ENCODE measurements around the gene SZRD1. TPM values are rescaled to one million over a fixed set of nuclear protein-coding genes. Genes with fewer than 3 reads are reported as not detected.

SZRD1 gene
- total RNA-seq, 1 experiment from 2014 or later, result 114 TPM

- BruUV-seq (replicated peaks), result no TSS peak
- TF ChIP-seq EZH2 (IDR thresholded peaks at IDR 0.05; ENCODE audit: low read depth), result no peak
- no peak for TF ChIP-seq CTCF (conservative IDR thresholded peaks at IDR 0.05)
- CTCF ChIA-PET, result no interaction called here
- Histone ChIP-seq H3K79me2 (ENCODE audit: low read depth) (no peaks in the 10 kb centered on the region), H3K4me3 (no peak overlapping the region), H3K27ac (no peak overlapping the region), H3K27me3 (ENCODE audit: insufficient read depth, low read depth) (no peaks in the 10 kb centered on the region), H4K20me1 (ENCODE audit: insufficient read depth) (no peaks in the 10 kb centered on the region), H3K4me1 (replicated peaks; ENCODE audit: insufficient read depth) (no peaks in the 10 kb centered on the region), H3K4me2 (no peak overlapping the region), H3K9me2 (ENCODE audit: insufficient read depth) (no peaks in the 10 kb centered on the region), H3K36me3 (ENCODE audit: low read depth) (no peaks in the 10 kb centered on the region), H3K9me3 (ENCODE audit: insufficient read depth, low read depth) (no peaks in the 10 kb centered on the region), H2AFZ (no peak overlapping the region), H3F3A (ENCODE audit: insufficient read depth, low read depth) (no peaks in the 10 kb centered on the region)
- no peak for DNase-seq
- POLR2A ChIA-PET (ENCODE audit: unreplicated experiment), result no interaction called here
- intact Hi-C loops (cut with micrococcal nuclease; ENCODE audit: unreplicated experiment), result no loop called here
These were observed 53.5 kb downstream of the SZRD1 start for GRCh38 chr1:16420424-16421118.

- H3K4me1 ChIP-seq (replicated peaks; ENCODE audit: insufficient read depth), result no peaks in the 10 kb centered on the region
- no peaks in the 10 kb centered on the region for H3K9me3 ChIP-seq (ENCODE audit: insufficient read depth, low read depth)
- no peaks in the 10 kb centered on the region for H3K79me2 ChIP-seq (ENCODE audit: low read depth)
- CTCF ChIA-PET, result no interaction called here
- no peak overlapping the region for H3K27ac ChIP-seq
- no peak overlapping the region for H3K4me3 ChIP-seq
- H3K9me2 ChIP-seq (ENCODE audit: insufficient read depth), result no peaks in the 10 kb centered on the region
- TF ChIP-seq EZH2 (IDR thresholded peaks at IDR 0.05; ENCODE audit: low read depth) (no peak), CTCF (conservative IDR thresholded peaks at IDR 0.05) (no peak)
- intact Hi-C loops (cut with micrococcal nuclease; ENCODE audit: unreplicated experiment), result no loop called here
- no peaks in the 10 kb centered on the region for H3K36me3 ChIP-seq (ENCODE audit: low read depth)
- H3K27me3 ChIP-seq (ENCODE audit: insufficient read depth, low read depth), result no peaks in the 10 kb centered on the region
- no peaks in the 10 kb centered on the region for H3F3A ChIP-seq (ENCODE audit: insufficient read depth, low read depth)
- BruUV-seq (replicated peaks), result no TSS peak
- H2AFZ ChIP-seq, result no peak overlapping the region
- no peaks in the 10 kb centered on the region for H4K20me1 ChIP-seq (ENCODE audit: insufficient read depth)
- DNase-seq, result no peak
- POLR2A ChIA-PET (ENCODE audit: unreplicated experiment), result no interaction called here
- H3K4me2 ChIP-seq, result no peak overlapping the region
These were observed 54.2 kb downstream of the SZRD1 start for GRCh38 chr1:16421201-16421600.

GRCh38 chr1:16422041-16422440 lies 55.0 kb downstream of the SZRD1 start:
- H3K9me2 ChIP-seq (ENCODE audit: insufficient read depth), result no peaks in the 10 kb centered on the region
- no peak overlapping the region for H3K4me2 ChIP-seq
- H3K36me3 ChIP-seq (ENCODE audit: low read depth), result no peaks in the 10 kb centered on the region
- ChIA-PET POLR2A (ENCODE audit: unreplicated experiment) (no interaction called here), CTCF (no interaction called here)
- no peaks in the 10 kb centered on the region for H3F3A ChIP-seq (ENCODE audit: insufficient read depth, low read depth)
- intact Hi-C loops (cut with micrococcal nuclease; ENCODE audit: unreplicated experiment), result no loop called here
- no peaks in the 10 kb centered on the region for H4K20me1 ChIP-seq (ENCODE audit: insufficient read depth)
- H3K79me2 ChIP-seq (ENCODE audit: low read depth), result no peaks in the 10 kb centered on the region
- no peak overlapping the region for H3K27ac ChIP-seq
- no peaks in the 10 kb centered on the region for H3K4me1 ChIP-seq (replicated peaks; ENCODE audit: insufficient read depth)
- TF ChIP-seq CTCF (conservative IDR thresholded peaks at IDR 0.05) (no peak), EZH2 (IDR thresholded peaks at IDR 0.05; ENCODE audit: low read depth) (no peak)
- H3K4me3 ChIP-seq, result no peak overlapping the region
- BruUV-seq (replicated peaks), result no TSS peak
- H2AFZ ChIP-seq, result no peak overlapping the region
- no peaks in the 10 kb centered on the region for H3K27me3 ChIP-seq (ENCODE audit: insufficient read depth, low read depth)
- no peaks in the 10 kb centered on the region for H3K9me3 ChIP-seq (ENCODE audit: insufficient read depth, low read depth)
- DNase-seq, result no peak
